ENCODE results near the gene WT1.
"Not testable (repeated sequence)": the region's sequence is repeated elsewhere in the genome, so short reads cannot be mapped to it uniquely, and the experiment has no call there.

Gene WT1

DNA sequence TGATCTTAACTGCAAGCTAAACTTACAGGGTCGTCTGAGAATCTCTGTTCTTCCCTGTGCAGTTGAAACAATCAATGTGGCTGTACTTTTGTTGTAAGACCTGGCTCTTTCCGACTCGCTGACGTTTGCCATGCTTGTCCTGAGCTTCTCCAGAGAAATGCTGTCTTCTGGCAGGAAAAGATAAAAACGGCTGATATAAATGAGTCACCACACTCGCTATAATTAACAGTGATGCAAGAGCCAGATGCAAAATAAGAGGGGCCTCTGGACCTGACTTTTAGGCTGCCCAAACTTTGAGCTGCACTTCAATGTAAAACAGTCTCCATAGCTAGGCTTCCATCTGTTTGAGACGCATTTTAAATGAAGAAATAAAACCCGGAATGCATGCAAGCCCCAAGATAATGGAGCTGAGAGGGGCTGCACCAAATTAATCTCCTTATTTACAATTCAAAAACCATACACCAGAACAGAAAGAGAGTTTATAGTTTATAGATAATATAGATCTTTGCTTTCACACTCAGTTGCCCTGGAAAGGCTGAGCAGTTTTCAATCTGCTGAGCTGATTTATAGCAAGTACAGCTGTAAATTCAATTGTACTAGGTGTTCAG is 48.5 kb downstream of the WT1 start:
- DNase-seq, result no peak

DNA sequence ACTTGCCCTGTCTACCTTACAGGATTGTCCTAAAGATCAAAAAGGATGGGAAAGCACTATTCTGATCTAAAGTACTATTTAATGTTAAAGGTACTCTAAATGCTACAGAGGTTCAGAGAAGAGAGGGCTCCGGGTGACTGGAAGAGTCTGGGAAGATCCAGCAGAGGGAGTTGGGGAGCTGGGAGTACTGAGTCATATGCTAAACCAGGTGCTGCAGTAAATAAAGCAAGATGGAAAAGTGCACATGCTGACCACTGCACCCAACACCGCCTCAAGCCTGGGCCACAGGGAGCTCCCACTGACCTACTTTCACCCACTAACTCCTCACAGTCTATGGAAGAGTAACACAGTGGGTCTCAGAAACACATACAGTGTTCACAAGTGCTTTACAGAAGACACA is 49.3 kb downstream of the WT1 start:
- no peak for DNase-seq

DNA sequence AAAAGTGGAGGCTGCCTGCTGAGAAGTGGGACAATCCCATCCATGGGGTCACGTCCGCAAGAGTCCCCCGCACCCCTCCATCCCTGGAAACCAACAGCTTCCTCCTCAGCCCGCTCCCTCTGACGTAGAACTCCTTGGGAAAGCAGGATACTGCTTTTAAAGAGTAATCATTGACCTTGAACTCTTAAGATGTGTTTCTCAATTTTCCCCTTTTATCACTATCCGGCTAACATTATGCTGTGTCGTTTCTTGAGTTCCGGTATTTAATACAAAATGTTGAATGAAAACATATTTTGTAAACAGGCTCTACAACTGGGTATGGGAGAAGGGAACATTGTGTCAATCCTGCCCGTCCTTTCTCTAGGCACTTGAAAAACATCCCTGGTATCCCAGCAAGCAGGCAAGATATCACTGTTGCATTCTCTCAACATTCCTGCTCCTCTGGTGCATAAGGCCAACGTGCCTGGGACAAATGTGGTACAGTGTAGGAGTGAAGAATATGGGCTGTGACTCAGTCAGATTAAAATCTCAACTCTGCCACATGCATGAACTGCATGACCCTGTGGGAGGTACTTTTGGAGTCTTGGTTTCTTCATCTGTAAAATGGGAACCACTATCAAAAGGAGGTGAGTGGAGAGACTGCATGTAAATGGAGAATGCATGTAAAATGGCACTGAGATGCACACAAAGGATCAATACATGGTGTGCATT is 52.8 kb downstream of the WT1 start:
- no peak for DNase-seq

DNA sequence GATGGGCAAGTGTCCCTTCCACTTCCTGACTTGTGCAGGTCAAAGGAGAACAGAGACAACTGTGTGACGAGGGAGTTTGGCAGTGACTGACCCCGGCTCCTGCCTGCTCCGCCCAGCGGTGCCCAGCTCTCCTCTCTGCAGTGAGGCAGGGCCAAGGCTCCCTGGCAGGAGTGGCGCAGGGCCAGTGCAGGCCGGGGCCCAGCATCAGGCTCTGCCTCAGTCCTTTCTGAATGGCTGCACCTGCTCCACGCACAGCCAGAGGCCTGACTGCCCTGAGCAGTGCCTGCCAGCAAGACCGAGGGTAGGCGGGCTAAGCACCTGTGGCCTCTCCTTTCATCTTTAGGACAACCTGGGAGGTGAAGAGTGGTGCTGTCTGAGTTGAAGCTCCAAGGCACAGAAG is 54.2 kb downstream of the WT1 start:
- no peak for DNase-seq

DNA sequence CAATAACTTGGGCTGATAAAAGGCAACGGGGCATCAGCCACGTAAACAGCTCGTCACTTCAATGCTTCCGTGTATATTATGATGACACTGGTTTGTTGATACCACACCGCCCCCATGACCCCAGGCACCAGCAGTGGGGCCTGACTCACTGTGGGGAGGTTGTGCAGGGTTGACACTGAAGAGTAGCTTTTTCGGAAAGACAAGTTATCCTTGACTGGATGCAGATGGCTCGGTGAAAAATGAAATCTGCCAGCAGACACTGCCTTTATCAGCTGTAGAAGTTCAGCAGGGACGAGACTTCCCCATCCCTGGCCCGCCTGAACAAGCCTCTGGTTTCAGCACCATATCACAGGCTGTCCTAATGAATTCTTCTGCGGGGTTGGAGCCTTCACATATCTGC is 55.6 kb downstream of the WT1 start:
- no peak for DNase-seq

DNA sequence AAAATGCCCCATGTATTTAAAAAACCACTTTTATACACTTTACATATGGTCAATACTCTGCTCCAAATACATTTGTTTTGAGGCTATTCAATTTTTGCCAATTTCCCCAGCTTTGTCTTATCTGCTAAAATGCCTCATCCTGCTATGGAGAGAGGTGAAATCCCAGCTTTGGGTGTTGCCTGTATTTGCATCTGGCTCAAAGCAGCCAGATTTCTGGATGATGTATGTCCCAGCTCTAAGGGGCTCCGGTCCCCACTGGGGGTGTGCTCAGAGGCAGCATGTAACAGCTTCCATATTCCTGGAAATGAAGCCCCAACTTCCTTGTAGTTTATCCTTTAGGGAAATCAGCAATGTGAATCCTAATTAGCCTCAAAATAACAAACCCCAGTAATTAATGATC is 59.5 kb downstream of the WT1 start:
- DNase-seq, result no peak

DNA sequence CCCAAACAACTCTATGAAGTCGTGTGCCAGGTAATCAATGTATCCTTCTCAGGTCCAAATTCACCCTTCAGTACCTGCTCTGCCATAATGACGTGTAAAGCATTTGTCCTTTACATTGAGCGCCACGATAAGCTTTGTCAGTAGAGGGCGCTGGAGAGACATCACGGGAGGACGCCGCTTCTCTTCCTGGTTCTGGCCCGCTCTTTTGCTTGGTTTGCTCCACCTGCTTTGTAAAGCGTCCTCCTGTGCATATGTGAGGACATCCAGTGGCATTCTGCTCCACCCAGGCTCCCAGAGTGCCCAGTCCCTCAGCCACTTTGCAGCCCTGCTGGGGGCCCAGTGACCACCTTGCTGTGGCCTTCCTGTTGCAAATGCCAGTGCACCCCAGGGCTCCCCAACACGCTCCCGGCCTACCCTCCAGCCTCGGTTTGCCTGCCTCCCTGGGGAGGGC is 61.1 kb downstream of the WT1 start:
- no peak for DNase-seq

DNA sequence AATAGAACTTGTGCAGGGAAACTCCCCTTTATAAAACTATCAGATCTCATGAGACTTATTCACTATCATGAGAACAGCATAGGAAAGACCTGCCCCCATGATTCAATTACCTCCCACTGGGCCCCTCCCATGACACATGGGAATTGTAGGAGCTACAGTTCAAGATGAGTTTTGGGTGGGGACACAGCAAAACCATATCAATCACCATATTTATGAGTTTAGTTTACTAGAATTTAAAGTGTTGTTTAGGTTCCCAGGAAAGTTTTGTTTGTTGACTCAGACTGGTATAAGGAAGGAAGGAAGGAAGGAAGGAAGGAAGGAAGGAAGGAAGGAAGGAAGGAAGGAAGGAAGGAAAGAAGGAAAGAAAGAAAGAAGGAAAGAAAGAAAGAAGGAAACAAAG is 65.4 kb downstream of the WT1 start:
- not testable (repeated sequence) for DNase-seq

DNA sequence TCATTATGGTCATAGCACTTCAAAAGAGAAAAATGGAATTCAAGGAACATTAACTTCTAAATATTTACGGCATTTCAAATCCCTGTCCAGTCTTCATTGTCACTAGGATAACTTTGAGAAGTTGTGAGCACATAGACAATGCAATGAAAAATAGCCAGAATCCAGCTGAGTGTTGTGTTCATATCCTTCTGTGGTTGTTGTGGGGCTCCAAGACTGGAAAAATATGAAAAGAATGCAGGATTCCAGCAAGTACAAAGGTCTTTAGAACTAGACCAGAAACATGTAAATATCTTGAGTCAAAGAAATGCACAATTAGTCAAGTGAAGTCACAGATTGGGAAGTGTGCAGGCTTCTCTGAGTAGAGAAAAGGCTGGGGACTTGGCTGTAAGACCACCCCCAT is 68.7 kb downstream of the WT1 start:
- no peak for DNase-seq

DNA sequence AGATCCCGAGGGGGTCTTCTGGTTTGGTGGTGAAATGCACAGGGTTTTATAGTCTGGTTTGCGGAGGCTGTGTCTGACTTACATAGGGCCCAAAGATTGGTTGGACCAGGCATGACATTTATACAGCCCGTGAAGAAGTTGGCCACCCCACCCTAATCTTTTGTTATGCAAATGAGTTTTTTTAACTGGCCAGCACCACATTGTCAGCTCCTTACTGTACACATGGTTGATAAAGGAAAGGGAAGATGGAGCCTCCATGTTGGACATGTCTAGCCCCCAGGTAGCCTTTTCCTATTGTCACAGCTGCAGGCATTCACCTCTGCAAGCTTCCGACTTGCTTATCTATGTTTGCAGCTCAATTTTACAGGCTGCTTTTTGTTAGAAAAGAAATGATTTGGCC is 70.1 kb downstream of the WT1 start:
- no peak for DNase-seq

DNA sequence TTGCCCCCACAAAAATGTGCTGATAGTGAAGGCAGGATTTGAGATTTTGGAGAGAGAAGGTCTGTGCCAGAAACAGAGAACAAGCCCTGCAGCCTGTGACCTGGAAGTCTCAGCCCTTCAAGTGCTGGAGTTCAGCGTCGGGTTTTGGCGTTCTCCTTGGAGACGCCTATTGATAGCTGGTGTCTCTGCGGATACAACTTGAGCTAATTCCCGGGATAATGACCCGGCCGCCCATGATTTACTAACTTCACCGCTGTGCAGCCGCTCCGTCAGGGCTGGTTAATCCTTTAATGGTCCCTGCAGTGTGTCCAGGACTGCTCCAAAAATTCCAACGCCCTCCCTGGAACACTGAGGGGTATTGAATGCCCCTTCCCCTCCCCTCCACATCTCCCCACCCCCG is 76.6 kb downstream of the WT1 start:
- DNase-seq, result no peak

DNA sequence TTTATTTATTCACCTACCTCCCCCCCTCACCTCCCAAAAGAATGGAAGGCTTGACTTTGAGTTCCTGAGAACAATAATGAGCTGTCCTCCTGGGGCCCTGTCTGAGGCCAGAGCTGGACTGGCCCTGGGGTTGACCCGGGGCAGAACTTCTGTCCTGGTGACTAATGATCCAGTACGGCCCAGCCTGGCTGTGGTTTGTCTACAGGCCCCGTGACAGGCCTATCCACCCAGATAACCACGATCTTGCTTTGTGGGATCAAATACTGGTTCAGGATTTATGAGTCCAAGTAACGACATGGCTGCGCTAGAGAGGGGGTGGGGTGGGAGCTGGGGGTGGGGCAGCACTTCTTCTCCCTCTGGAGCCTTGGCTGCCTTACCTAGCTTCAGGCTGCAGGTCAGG is 81.5 kb downstream of the WT1 start:
- DNase-seq, result no peak

DNA sequence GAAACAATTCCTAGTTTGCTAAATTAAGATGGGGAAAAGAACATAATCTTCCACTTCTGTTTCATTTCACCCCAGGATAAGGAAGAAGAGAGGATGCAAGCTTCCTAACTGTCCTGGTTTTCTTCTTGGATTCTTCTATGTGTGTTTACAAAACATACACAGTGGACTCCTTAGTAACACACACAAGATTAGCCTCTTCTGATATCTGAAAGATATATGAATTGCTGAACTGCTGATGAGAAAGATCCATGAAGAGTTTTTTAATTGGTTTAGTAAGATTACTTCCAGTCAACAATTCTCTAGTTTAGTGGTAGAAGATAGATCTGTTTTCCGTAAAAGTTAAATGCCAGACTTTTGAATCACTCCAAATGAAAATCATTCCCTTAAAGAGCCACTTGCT is 86.8 kb downstream of the WT1 start:
- DNase-seq, result no peak

DNA sequence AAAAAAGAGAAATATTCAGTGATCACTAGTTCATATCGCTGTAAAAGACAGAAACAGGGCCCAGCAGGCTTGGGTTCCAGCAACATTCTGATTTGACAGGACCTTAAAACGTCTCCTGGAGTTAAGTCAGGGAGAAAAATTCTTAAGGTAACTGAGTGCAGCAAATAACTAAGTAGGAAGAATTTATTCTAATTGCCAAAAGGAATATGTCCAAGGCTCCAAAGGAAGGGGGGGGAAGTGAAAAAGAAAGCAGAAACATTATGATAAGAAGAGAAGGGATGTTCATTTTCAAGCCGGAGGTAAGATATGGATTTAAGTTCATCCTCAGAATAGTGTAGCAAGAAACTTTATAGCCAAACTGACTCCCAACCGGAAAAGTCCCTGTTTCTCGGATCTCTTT is 90.4 kb downstream of the WT1 start:
- DNase-seq, result no peak

DNA sequence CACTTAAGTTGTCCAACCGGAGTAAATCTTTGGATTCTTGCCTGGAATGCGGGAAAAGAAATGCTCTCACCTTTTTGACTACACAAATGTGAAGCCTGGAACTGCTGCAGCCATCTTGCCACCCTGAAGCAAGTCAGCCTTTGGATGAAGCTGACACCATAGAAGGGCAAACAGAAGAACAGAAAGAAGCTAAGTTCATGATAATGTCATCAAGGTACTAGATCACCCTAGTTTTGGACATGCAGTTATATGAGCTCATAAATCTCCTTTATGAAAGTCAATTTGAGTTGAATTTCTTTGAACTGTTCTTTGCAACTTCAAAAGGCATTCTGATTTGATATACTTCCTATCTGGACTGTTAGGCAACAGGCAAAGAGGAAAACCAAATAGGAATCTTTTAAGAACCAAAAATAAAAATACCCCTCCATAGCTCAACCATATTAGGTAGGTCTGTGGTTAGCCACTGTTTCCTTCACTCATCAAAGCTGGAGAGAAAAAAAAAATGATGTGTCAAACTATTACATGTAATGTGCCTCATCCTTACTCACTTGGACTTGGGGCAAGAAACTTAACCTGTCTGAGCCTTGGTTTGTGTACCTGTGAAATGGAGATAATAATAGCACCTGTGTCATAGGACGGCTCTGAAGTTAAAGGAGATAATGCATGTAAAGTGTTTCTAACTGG is 91.9 kb downstream of the WT1 start:
- no peak for DNase-seq

DNA sequence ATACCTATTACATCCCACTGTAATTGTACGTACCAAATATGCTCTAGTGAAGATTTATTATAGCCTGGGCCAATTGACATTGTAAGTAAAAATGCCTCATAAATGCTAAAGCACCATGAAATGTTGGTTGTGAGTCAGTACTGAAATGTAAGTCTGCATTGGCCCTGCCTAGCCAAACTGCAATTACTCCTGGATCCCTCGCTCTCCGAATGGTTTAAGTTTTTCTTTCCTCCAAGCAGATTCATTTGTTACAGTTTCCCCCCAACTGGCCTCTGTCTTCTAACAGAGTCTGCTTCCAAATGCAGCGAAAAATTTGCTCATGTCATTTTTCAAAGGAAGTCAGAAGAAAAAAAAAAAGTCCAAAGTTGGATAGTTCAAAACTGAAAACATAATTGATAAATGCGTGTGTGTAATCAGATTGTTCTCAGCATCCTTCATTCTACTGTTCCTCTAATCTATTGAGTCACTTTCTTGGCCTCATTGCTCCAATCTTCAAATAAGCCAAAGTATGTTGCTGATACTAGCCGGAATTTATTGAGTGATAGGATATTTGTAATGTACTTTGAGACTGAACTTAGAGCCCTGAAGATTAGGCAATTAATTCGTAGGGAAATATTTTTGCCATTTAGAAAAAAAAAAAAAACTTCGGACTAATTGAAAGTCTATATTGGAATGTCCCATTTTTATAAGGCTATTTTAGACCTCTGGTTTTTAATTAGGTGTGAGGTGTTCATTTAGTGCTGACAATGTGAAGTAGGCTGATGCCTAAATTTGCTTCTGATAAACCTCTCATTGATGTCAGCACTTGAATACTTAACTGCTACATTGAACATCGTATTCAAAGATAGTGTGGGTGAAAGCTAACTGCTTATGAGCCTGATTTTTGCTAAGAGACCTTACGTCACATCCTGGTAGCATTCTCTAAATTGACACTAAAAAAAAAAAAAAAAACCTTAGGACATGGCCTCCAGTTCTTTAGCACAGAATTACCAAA is 93.4 kb downstream of the WT1 start:
- DNase-seq, result no peak

DNA sequence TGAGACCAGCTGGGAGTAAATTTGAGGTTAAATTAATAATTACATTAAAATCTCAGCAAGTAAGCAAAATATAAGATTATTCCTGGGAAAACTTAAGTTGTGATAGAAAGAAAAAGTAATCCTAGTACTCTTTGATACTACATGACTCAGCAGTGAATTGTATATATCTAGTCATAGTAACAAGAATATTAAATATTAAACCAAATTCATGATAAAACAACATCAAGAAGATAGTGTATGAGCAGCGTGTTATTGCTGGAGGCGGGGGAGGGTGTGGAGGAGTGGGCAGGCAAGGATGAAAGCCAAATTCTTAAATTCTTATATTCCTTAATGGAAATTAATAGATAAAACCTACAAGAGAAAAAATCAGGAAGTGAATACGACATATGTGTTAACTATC is 95.2 kb downstream of the WT1 start:
- DNase-seq, result no peak

Measured in hippocampal formation (tissue), 2 donors.